Neuronal stem cell (in vitro differentiated cells): Measurements from ENCODE around the gene CCM2.
A peak's percentile ranks its signal among the peaks of the same experiment; 100 is the strongest.
"Not testable (repeated sequence)": the region's sequence is repeated elsewhere in the genome, so short reads cannot be mapped to it uniquely, and the experiment has no call there.

Experiments
- DNase-seq: peaks from one replicate; pipeline ENCODE4 v3.0.0-alpha.2; 2013; ENCODE audit warnings: low spot score
- H2AFZ ChIP-seq: one replicate; pipeline ENCODE4 v1.6.1; 2013; ENCODE audit warnings: mild to moderate bottlenecking, low read length, inconsistent platforms
- H2AK5ac ChIP-seq: 2 replicates; pipeline ENCODE4 v1.6.1; 2013; ENCODE audit warnings: low read depth, mild to moderate bottlenecking, inconsistent platforms, low read length, moderate library complexity, mixed read lengths
- H2BK120ac ChIP-seq: 2 replicates; pipeline ENCODE4 v1.6.1; 2013; ENCODE audit warnings: low read depth, mild to moderate bottlenecking, inconsistent platforms, low read length, moderate library complexity, mixed read lengths
- H2BK12ac ChIP-seq: one replicate; pipeline ENCODE4 v1.6.1; 2013; ENCODE audit warnings: low read length, inconsistent platforms
- H2BK15ac ChIP-seq: 2 replicates; pipeline ENCODE4 v1.6.1; 2013; ENCODE audit warnings: mild to moderate bottlenecking, low read length, inconsistent platforms, mixed read lengths
- H2BK5ac ChIP-seq: one replicate; pipeline ENCODE4 v1.6.1; 2013; ENCODE audit warnings: inconsistent platforms, mild to moderate bottlenecking, low read length, moderate library complexity
- H3K14ac ChIP-seq: one replicate; pipeline ENCODE4 v1.6.1; 2013; ENCODE audit warnings: low read length, inconsistent platforms
- H3K18ac ChIP-seq: 2 replicates; pipeline ENCODE4 v1.6.1; 2013; ENCODE audit warnings: low read length, inconsistent platforms
- H3K23ac ChIP-seq: 2 replicates; pipeline ENCODE4 v1.6.1; 2013; ENCODE audit warnings: low read depth, mild to moderate bottlenecking, mixed read lengths, low read length, inconsistent platforms; ENCODE audit not compliant: poor library complexity
- H3K27ac ChIP-seq: replicated peaks from 3 replicates; pipeline ENCODE4 v1.5.1; 2013; ENCODE audit warnings: low read length, inconsistent platforms
- H3K27me3 ChIP-seq, 3 experiments: 2 replicates each; pipeline ENCODE4 v1.6.1; 2013; ENCODE audit warnings: low read length in 3 of 3, mild to moderate bottlenecking in 2 of 3, inconsistent platforms in 1 of 3, low read depth in 1 of 3, mixed read lengths in 1 of 3, moderate library complexity in 1 of 3; ENCODE audit not compliant: control insufficient read depth in 3 of 3, insufficient read depth in 3 of 3
- H3K36me3 ChIP-seq, 2 donors: replicated peaks in 1 of 2; 2 replicates each; pipeline ENCODE4 v1.6.1; 2013; ENCODE audit warnings: low read length in 2 of 2; ENCODE audit not compliant: control insufficient read depth in 2 of 2, insufficient read depth in 2 of 2
- H3K4ac ChIP-seq: 2 replicates; pipeline ENCODE4 v1.6.1; 2013; ENCODE audit warnings: inconsistent platforms, mild to moderate bottlenecking, low read length, moderate library complexity
- H3K4me1 ChIP-seq, 2 donors: 1 replicate in 1 of 2; 2 replicates in 1 of 2; pipeline ENCODE4 v1.6.1; 2013; ENCODE audit warnings: low read length in 2 of 2, low read depth in 1 of 2; ENCODE audit not compliant: control insufficient read depth in 2 of 2, insufficient read depth in 1 of 2
- H3K4me2 ChIP-seq: one replicate; pipeline ENCODE4 v1.6.1; 2013; ENCODE audit warnings: mild to moderate bottlenecking, low read length, inconsistent platforms; ENCODE audit not compliant: insufficient read depth, poor library complexity, severe bottlenecking
- H3K4me3 ChIP-seq, 2 donors: 2 replicates each; pipeline ENCODE4 v1.5.1; 2013; ENCODE audit warnings: low read length in 2 of 2, mild to moderate bottlenecking in 2 of 2, inconsistent platforms in 1 of 2, moderate library complexity in 1 of 2
- H3K79me1 ChIP-seq: one replicate; pipeline ENCODE4 v1.6.1; 2013; ENCODE audit warnings: low read depth, mild to moderate bottlenecking, inconsistent platforms, low read length, moderate library complexity
- H3K9ac ChIP-seq: one replicate; pipeline ENCODE4 v1.6.1; 2013; ENCODE audit warnings: mild to moderate bottlenecking, low read depth, low read length, inconsistent platforms; ENCODE audit not compliant: poor library complexity
- H3K9me3 ChIP-seq, 2 donors: replicated peaks in 1 of 2; 2 replicates each; pipeline versions ENCODE3 to v1.6.1; 2013; ENCODE audit warnings: low read length in 2 of 2, mild to moderate bottlenecking in 2 of 2, inconsistent platforms in 1 of 2, low read depth in 1 of 2, mixed read lengths in 1 of 2, moderate library complexity in 1 of 2; ENCODE audit not compliant: control insufficient read depth in 2 of 2, insufficient read depth in 1 of 2
- H4K8ac ChIP-seq: one replicate; pipeline ENCODE4 v1.6.1; 2013; ENCODE audit warnings: low read depth, mild to moderate bottlenecking, inconsistent platforms, low read length, moderate library complexity
- H4K91ac ChIP-seq: one replicate; pipeline ENCODE4 v1.6.1; 2013; ENCODE audit warnings: low read length, low read depth, mild to moderate bottlenecking, inconsistent platforms; ENCODE audit not compliant: poor library complexity
- WGBS, 2 donors: extraction: QIAGEN DNeasy Blood & Tissue Kit; methylation state at CpG; one replicate each; pipeline ENCODE4 v1.1.7; 2013; ENCODE audit warnings: missing lambda C conversion rate in 2 of 2, mixed read lengths in 1 of 2; ENCODE audit not compliant: insufficient read length in 2 of 2, insufficient replicate concordance in 1 of 2; ENCODE audit errors: extremely low coverage in 2 of 2; 5-methylcytosine and 5-hydroxymethylcytosine counted together

CCM2 gene

DNA sequence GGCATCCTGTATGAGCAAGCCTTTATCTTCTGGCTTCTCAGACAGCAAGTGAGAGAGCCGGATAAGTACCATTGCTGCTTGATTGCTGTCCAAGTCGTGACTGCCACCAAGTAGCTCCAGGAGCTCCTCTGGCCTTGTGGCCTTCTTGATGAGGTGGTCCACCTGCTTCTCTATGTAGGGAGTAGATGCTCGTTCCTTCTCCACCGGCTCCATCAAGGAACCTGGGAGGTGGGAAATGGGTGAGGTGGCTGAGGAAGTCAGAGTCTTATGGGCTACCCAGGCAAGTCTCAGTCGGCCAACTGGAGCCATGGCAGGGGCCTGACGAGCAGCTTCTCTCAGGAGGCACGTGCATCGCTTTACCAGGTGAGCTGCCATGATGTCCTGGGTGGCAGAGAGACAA lies 108.9 kb downstream of the CCM2 start:
- H4K8ac ChIP-seq, result no peak overlapping the region
- peaks cover 3% of the 10 kb centered on the region for H3K79me1 ChIP-seq
- H2BK15ac ChIP-seq, result no peak overlapping the region
- H2AK5ac ChIP-seq, result no peak overlapping the region
- no peak overlapping the region for H2BK5ac ChIP-seq
- no peak for DNase-seq
- H3K4me2 ChIP-seq, result no peak overlapping the region
- H3K23ac ChIP-seq, result no peak overlapping the region
- no peak overlapping the region for H3K4me3 ChIP-seq
- peaks cover 45 to 60% of the 10 kb centered on the region in 2 donors for H3K36me3 ChIP-seq
- H3K14ac ChIP-seq, result no peak overlapping the region
- no peak overlapping the region for H4K91ac ChIP-seq
- no peak overlapping the region for H3K4ac ChIP-seq
- no peak overlapping the region for H3K27ac ChIP-seq
- no peak overlapping the region for H3K18ac ChIP-seq
- no peak overlapping the region for H2BK12ac ChIP-seq
- WGBS, 2 donors, result no CpG with 5 or more reads among the region's 8 CpGs
- no peak overlapping the region for H3K9ac ChIP-seq
- H2BK120ac ChIP-seq, result no peak overlapping the region
- H3K9me3 ChIP-seq, result no peaks in the 10 kb centered on the region
- H3K27me3 ChIP-seq, result peaks cover 0 to 3% (median 0%) of the 10 kb centered on the region in 3 experiments
- peaks cover 0 to 2% of the 10 kb centered on the region in 2 donors for H3K4me1 ChIP-seq
- no peak overlapping the region for H2AFZ ChIP-seq

DNA sequence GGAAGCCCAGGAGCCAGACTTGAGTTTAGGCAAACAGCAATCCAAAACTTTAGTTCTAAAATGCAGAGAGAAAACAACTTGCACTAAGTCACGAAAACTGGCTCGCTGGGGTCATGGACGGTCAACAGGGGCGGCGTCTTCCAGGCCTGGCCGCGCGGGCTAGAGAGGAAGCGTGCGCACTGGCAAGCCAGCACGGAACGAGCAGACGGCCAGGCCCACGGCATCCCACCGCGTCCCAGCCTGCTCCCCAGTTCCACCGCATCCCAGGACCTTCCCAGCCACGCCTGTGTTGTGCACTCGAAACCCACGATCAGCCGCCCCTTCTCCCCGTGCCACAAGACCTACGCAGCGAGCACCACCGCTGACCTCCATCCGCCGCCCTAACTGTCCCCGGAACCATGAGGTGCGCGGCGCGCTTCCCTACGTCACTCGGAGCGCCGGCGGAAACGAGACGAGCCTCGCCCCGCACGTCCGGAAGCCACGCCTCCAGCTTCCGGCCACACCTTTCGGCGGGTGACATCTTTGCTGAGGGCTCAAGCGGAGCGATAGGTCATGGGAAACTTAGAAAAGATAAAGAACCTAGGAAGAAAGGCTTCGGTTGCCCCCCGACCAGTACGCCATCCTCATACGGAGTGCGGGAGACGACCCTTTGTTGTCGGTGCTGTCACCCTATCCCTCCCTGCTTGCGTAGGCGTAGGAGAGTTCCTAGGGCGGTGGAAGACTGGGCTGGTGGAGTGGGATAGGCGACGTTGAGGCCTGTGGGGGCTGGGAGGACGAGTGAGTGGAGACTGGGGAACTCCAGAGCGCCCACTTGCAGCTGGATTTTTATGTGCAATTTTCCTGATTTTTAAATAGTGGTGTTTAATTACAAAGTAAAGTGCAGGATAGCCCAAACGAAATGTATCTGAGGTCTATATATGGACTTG lies 111.6 kb downstream of the CCM2 start, which contains the start of gene TBRG4:
Gene TBRG4 (minus strand): TSS at position 400 of the 926 bp plus-strand sequence. CDS start 2,460 bp downstream, outside the sequence.
- no peak within 1 kb of the TSS for H2AK5ac ChIP-seq
- DNase-seq, result peak; percentile 93
- peak within 1 kb of the TSS; percentile 90 for H3K9ac ChIP-seq
- peak within 1 kb of the TSS; percentile 50 for H3K23ac ChIP-seq
- H4K8ac ChIP-seq, result no peak within 1 kb of the TSS
- H3K27me3 ChIP-seq, result peaks cover 0 to 4% (median 3%) of the 10 kb centered on the region in 3 experiments
- H3K4me2 ChIP-seq, result peak within 1 kb of the TSS; percentile 67
- H3K4me3 ChIP-seq, result peak within 1 kb of the TSS; percentile 91 to 97
- H3K14ac ChIP-seq, result peak within 1 kb of the TSS; percentile 86
- peak within 1 kb of the TSS; percentile 98 for H3K18ac ChIP-seq
- peak within 1 kb of the TSS; percentile 60 for H4K91ac ChIP-seq
- H3K36me3 ChIP-seq, result peaks cover 20 to 33% of the 10 kb centered on the region in 2 donors
- H3K27ac ChIP-seq, result peak within 1 kb of the TSS; percentile 99
- H2AFZ ChIP-seq, result peak within 1 kb of the TSS; percentile 88
- H2BK12ac ChIP-seq, result no peak within 1 kb of the TSS
- H2BK15ac ChIP-seq, result no peak within 1 kb of the TSS
- peaks cover 3% of the 10 kb centered on the region for H3K79me1 ChIP-seq
- H3K4ac ChIP-seq, result no peak within 1 kb of the TSS
- peaks cover 0 to 2% of the 10 kb centered on the region in 2 donors for H3K4me1 ChIP-seq
- no peaks in the 10 kb centered on the region for H3K9me3 ChIP-seq
- no peak within 1 kb of the TSS for H2BK120ac ChIP-seq
- peak within 1 kb of the TSS; percentile 44 for H2BK5ac ChIP-seq
- WGBS, 2 donors, result no CpG with 5 or more reads among the region's 64 CpGs

DNA sequence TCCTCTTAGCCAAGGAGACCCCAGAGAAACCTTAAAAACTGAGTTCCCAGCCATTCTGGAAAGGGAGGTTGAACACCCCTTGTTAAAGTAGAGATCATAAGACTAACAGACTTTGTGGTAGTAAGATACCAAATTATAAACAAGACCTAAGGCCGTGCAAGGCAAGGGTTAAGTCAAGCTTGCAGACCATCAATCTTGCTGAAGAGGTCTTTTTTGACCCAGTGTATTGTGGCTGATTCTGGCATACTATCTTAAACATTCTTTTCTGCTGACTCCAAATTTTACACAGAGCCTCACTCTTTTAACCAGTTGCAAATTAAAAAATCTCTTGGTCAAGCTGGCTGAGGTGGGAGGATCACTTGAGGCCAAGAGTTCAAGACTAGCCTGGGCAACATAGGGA lies 112.6 kb downstream of the CCM2 start:
- Histone ChIP-seq H2BK120ac (no peak overlapping the region), H3K27ac (no peak overlapping the region), H3K4me3 (peak overlapping the region in 1 of 2 donors; percentile 91), H4K91ac (no peak overlapping the region), H3K23ac (no peak overlapping the region), H3K27me3 (peaks cover 0 to 6% (median 3%) of the 10 kb centered on the region in 3 experiments), H2BK5ac (no peak overlapping the region), H2BK12ac (no peak overlapping the region), H3K79me1 (peaks cover 3% of the 10 kb centered on the region), H3K4me1 (peaks cover 0 to 2% of the 10 kb centered on the region in 2 donors), H3K14ac (no peak overlapping the region), H3K18ac (no peak overlapping the region), H2AFZ (no peak overlapping the region), H3K4me2 (no peak overlapping the region), H3K9ac (no peak overlapping the region), H3K36me3 (peaks cover 12 to 22% of the 10 kb centered on the region in 2 donors), H3K9me3 (no peaks in the 10 kb centered on the region), H3K4ac (no peak overlapping the region), H2AK5ac (no peak overlapping the region), H4K8ac (no peak overlapping the region), H2BK15ac (no peak overlapping the region)
- no CpG with 5 or more reads among the region's 1 CpG for WGBS, 2 donors
- no peak for DNase-seq

- not testable (repeated sequence) for H2AK5ac ChIP-seq, H3K4me1 ChIP-seq, H3K9ac ChIP-seq, H3K79me1 ChIP-seq, H2BK120ac ChIP-seq, H3K4ac ChIP-seq, H3K4me3 ChIP-seq, H3K18ac ChIP-seq, H2BK5ac ChIP-seq, H2BK15ac ChIP-seq, H4K8ac ChIP-seq, DNase-seq, H3K14ac ChIP-seq, H2AFZ ChIP-seq, H3K27me3 ChIP-seq, H2BK12ac ChIP-seq, H3K27ac ChIP-seq, H3K36me3 ChIP-seq, H3K9me3 ChIP-seq, H3K23ac ChIP-seq, H3K4me2 ChIP-seq, H4K91ac ChIP-seq
- no CpG with 5 or more reads among the region's 1 CpG for WGBS, 2 donors
Observed at GRCh38 chr7:45114257-45114656, 114.3 kb downstream of the CCM2 start.
